NT2/D1 (cell line): ENCODE results near the gene LRRC27.

Experiments
- SUZ12 ChIP-seq: IDR thresholded peaks from 2 replicates; pipeline ENCODE4 v1.6.1; 2011; ENCODE audit not compliant: insufficient read length, insufficient read depth; ENCODE audit errors: extremely low read depth
- YY1 ChIP-seq: IDR thresholded peaks from 2 replicates; pipeline ENCODE4 v1.6.1; 2011; ENCODE audit not compliant: insufficient read length, insufficient read depth
- ZNF274 ChIP-seq: IDR thresholded peaks from 2 replicates; pipeline ENCODE4 v1.6.1; 2011; ENCODE audit warnings: mild to moderate bottlenecking, low read depth, low read length

GRCh38 chr10:132420981-132421846 is 89.2 kb downstream of the LRRC27 start:
- TF ChIP-seq YY1 (no peak), ZNF274 (no peak), SUZ12 (no peak)
